HG03432 (cell line): ENCODE data around the gene IGIP.

Experiments used
- ATAC-seq: cut with Tn5 transposase; IDR thresholded peaks from one replicate; pipeline ENCODE4 v1.9.1; 2021; ENCODE audit warnings: mild to moderate bottlenecking, moderate library complexity; ENCODE audit not compliant: unreplicated experiment

Gene IGIP

DNA sequence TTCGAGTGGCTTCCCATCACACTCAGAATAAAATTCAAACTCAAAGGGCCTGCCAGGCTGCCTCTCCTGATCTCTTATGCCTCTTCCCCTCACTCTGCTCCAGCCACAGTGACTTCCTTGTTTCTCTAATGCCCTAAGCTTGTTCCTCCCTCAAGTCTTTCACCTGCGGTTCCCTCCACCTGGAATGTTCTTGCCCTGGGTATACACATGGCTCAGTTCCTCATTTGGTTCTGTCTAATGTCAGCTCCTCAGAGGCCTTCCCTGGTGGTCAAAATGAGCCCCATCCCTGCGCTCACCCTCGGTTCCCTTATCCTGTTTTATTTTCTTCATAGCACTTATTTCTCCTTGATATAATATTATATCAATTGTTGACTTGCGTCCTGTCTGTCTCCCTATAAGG, 36.5 kb downstream of the IGIP start:
- no peak for ATAC-seq

DNA sequence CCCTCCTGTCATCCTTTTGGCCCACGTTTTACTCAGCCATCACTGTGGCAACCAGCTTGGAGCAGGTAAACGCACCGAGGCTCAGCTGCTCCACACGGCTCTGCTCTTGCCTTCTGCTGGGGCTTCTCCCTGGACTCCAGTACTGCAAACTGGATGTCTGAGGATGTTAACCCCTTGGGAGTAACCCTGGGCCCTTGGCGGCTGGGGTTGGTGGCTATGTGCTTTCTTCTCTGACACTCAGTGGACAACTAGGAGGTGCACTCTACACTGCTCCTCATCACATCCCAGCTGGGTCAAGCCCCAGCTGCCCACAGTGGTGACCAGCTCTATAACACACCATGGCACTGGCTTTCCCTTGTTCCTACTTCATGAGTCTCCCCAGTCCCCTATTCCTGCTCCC, 37.0 kb downstream of the IGIP start:
- no peak for ATAC-seq

DNA sequence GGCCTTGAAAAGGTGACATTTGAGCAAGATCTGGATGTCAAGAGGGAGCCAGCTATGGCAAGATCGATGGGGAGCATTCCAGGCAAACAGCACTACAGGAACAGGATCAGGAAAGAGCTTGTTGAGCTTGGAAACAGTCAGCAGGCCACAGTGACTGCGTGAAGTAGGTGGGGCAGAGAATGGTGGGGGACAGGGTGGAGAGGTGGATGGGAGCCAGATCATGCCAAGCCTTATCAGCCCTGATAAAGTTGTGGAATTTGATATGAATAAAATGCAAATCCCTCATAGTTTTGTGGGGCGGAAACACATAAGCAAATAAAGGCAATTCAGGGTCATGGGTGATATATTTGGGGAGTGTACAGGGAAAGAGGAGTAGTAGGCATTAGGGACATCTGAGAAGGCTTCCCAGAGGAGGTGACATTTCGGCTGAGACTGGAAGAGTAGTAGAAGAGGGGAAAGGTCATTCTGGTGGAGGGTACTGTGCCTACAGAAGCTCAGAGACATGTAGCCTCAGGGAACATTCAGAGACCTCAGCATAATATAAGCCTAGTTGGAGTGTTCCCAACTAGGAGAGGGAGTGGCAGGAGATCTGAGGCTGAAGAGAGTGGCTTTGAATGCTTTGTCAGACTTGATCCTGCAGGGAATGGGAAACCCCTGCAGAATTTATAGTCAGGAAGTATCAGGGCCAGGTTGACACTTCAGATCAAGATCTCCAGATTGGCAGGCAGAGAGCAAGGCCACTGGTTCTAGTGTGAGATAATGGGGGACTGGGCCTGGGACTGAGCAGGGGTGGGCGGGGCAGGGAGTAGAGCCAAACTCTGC, 39.6 kb downstream of the IGIP start:
- no peak for ATAC-seq

DNA sequence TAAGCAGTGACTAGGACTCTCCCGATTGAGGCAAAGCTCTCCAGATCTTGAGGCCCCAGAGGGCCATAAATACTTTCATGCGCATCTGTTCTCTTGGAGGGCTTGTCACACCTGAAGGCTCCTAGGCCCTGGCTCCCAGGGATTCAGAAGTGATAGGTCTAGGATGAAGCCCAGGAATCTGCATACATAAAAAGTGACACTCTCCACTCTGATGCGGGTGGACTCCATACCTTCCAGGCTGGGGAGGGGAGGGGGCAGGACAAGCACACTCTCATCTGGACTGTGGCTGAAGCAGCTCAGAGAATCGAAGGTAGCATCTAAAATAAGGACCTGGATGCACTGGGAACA, 40.2 kb downstream of the IGIP start:
- ATAC-seq: no peak

DNA sequence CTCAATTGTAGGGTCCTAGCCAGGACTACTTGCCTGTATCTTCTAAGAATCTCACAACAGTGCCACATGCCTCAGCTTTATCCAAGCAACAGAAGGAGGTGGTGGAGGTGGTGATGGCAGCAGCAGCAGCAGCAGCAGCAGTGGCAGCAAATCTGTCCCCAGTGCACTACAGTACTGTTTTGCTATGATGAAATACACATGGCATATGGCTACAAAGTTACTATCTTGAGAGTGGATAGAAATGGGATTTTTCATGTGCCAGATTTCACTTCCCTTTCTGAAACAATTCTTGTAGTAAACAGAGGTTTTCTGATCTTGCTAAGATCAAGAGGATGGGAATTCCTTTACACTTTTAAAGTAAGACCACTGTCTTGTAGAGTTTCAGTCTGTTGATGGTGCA, 41.2 kb downstream of the IGIP start:
- no peak for ATAC-seq

DNA sequence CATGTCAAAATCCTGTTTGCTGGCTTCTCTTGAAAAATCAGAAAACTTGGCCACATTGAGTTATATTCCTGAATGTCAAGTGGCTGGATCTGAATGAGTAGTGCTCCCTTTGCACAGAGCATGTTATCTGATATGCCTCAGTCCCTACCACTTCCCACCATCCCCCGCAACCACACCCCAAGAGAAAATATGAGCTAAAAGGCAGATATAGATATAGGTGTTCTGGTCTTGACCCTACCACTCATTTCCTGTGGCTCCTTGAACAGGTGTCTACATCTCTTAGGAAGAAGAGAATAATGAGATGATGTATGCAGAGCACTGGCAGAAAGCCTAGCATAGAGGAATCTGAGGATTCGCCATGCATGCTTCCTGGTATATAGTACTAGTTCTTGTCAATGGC, 42.6 kb downstream of the IGIP start:
- no peak for ATAC-seq

DNA sequence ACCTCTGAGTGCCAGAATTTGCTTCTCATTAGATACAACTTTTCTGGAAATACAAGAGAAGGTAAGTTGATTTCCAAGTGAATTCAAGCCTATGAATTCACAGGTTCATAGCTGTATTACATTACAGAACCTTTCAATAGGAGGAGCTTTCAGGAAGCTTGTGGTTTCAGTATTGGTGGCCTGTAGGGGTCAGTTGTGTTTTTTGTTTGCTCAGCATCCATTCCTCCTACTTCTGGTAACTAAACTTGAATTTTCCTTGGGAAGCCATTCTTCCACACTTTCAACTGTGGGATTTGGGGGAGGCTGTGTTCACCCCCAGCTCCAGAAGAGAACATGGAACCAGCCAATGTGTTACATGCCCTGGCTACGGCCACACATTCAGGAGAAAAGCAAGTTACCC, 43.7 kb downstream of the IGIP start:
- no peak for ATAC-seq

DNA sequence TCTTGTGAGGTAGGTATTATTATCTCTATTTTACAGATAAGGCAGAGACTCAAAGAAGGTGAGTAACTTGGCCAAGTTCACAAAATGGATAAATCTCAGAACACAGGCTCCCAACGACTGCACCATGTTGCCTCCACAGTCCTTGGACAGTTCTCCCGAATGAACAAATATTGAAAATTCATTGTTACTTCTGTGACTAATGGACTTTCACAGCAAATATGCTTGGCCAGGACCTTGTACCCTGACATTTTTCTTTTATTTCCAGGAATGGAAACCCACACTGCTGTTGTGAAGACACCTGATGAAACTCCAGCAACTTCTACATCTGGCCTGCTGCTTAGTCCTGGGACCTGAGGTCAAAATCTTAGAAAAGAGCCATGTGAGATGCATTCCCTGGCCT, 46.7 kb downstream of the IGIP start:
- ATAC-seq: no peak

DNA sequence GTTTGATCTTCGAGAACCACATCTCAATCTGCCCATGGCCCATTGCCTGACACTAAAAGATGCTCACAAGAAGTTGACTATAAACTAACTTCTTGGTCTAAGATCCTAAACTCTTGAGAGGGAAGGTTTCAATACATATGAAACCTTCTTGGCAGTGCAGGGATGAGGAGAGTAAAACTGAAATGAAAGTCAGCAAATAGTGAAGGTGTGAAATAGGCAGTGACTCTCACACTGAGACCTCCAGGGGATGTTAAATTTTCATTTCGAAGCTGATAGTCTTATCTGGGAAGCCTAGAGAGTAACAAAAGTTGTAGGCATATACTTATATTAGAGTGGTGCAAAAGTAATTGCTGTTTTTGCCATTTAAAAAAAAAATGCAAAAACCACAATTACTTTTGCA, 48.3 kb downstream of the IGIP start:
- ATAC-seq: no peak

DNA sequence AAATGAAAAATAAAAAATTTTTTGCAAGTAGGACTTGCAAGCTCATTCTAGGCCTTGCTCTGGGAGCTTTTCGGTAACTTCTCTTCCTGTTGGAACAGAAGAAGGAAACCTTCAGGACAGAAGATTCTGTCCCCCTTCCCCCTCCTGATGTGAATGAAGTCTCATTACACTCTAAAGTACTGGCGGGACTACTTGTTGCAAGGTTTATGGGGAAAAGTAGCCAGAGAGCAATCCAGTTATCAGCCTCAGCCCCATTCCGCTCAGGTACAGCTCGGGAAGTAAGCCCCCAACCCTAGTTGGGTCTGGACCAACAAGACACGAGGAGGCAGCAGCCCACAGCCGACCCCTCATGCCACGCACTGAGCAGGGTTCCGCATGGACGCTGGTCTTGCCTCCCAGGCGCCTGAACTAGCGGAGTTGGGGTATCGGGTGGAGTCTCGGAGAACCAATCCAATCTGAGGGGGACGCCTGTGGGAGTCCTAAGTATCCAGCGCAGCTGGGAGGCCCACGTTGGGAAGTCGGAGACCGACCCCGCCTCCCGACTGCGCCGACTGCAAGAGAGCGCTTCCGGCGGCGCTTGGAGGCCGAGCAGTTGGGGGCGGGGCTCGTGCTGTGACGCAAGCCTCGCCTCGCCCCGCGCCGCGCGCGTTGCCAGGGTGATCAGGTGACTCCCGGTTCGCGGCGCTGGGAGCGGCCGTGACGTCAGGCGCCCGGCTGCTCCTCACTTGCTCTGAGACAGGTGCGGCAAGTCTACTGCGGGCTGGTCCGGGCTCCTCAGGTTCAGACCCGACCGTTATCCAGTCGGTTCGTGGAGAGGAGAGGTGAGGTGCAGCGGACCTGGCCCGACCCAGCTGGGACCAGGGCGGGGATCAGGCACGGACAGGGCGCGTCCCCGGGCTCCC, 49.0 kb downstream of the IGIP start, which contains the start of gene CYSTM1:
Gene CYSTM1 (plus strand): TSS at position 724 of the 902 bp plus-strand sequence. CDS start 19,278 bp downstream, outside the sequence.
- peak; percentile 93 for ATAC-seq

DNA sequence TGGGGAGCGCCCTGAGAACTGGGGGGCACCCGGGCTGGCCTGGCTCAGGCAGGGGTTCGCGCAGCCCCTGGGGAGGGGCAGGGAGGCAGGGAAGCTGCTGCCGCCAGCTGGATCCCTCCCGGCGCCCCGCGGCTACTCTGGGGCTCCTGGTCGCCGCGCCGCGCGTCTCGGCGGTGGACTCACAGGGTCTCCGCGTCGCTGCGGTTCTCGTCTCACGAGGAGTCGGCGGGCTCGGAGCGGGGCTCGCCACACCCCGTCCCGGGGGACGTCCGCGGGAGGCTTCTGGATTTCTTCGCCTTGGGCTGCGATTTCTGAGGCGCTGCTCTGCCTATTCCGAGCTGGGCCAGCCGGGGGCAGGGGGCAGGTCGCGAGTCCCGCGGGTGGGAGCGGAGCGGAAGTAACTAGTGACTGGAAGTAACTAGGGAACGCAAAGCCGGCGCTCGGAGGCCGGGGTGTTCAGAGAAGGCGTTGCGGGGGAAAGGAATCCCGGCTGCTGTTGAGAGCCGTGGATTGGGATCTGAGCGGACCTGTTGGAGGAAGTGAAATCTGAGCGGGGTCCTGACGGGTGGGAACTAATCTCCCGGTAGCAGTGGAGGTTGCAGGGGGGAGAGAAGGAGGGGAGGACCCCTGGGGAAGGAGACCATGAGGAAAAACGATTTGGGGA, 49.8 kb downstream of the IGIP start:
- ATAC-seq: peak; percentile 53

DNA sequence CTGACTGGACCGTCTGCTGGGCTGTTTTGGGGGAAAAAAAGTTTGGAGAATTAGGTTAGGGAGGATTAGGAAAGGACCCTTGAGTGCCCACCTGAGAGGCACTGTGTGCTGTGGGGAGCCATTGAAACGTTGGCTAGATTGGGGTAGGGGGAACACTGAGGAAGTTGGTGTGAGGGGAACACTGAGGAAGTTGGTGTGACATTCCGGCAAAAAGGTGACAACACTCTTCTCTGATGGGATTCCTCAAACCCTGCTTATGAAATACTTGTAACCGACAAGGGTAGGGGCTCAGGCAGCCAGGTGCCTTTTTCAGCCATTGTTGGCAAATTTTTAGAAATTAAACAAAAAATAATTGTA, 50.3 kb downstream of the IGIP start:
- ATAC-seq: no peak

DNA sequence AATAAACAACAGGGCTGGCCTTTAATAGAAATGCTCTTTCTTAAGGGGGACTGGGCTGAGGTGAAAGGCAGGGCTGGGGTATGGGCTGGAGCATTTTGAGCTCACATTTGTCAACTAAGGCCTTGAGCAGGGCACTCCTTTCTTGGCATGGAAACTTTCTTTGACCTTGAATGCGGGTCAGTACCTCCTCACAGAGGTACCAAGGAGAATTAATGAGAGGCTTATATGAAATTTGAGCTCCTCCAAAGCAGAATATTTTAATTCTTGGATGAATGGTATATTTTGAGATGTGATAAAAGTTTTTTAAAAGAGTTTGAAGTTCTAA, 52.3 kb downstream of the IGIP start:
- no peak for ATAC-seq

DNA sequence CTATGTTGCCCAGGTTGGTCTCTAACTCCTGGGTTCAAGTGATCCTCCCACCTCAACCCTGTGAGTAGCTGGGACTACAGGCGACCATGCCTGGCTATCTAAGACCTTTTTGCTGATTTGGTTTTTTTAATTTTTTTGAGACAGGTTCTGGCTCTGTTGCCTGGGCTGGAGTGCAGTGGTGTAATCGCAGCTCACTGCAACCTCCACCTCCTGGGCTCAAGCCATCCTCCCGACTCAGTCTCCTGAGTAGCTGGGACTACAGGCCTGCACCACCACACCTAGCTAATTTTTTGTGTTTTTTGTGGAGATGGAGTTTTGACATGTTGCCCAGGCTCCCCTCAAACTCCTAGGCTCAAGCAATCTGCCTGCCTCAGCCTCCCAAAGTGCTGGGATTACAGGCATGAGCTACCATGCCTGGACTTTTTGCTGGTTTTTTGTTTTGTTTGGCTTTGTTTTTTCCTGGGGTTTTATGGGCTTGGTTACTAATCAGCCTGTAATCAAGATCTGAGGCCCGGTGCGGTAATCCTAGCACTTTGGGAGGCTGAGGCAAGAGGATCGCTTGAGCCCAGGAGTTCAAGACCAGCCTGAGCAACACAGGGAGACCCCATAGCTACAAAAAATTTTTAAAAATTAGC, 52.9 kb downstream of the IGIP start:
- no peak for ATAC-seq
